ENCODE measurements around the gene SPEG. TPM values are rescaled to one million over a fixed set of nuclear protein-coding genes. Genes with fewer than 3 reads are reported as not detected.

Gene SPEG
- total and polyA plus RNA-seq, 2 of the 8 experiments (the other 6 are each of a cell fraction or from before 2014, with no cell fraction given) = 19.9 to 32.0 TPM

GRCh38 chr2:219408204-219408603 is 26.4 kb upstream of the SPEG start:
- Histone ChIP-seq H2AFZ (ENCODE audit: low read length) (no peak overlapping the region), H3K27ac (ENCODE audit: low read depth, low read length) (no peak overlapping the region), H2BK12ac (ENCODE audit: low read depth, low read length) (no peak overlapping the region), H3K27me3 (replicated peaks in 1 of 4; ENCODE audit: control insufficient read depth in 3 of 4, extremely low read depth in 1 of 4, insufficient read depth in 3 of 4, low read length in 3 of 4) (peaks cover 0 to 2% (median 0%) of the 10 kb centered on the region in 4 experiments; a peak in 1 of 7 replicates), H3K14ac (ENCODE audit: insufficient read length) (no peak overlapping the region), H2BK5ac (ENCODE audit: low read depth, low read length) (no peak overlapping the region), H4K20me1 (replicated peaks in 1 of 2; ENCODE audit: control insufficient read depth in 1 of 2, insufficient read depth in 2 of 2, low read length in 2 of 2) (no peaks in the 10 kb centered on the region), H3K4me2 (ENCODE audit: insufficient read depth in 1 of 2, low read depth in 2 of 2, low read length in 2 of 2) (no peak overlapping the region), H4K91ac (replicated peaks; ENCODE audit: insufficient read length, low read length) (no peak overlapping the region), H4K8ac (ENCODE audit: extremely low read depth, insufficient read depth, low read length) (no peak overlapping the region), H3K4ac (replicated peaks; ENCODE audit: insufficient read length, low read depth, low read length) (no peak overlapping the region), H3K56ac (replicated peaks; ENCODE audit: insufficient read length, low read depth, low read length) (no peak overlapping the region), H3K36me3 (ENCODE audit: control insufficient read depth in 2 of 4, insufficient read depth in 4 of 4, low read length in 3 of 4) (no peaks in the 10 kb centered on the region), H3K23ac (ENCODE audit: insufficient read length) (no peak overlapping the region), H3K23me2 (ENCODE audit: low read depth, low read length) (no peaks in the 10 kb centered on the region), H2BK15ac (ENCODE audit: low read length) (no peak overlapping the region), H3K79me1 (ENCODE audit: low read depth, low read length) (no peaks in the 10 kb centered on the region), H3K4me3 (ENCODE audit: extremely low read depth in 1 of 4, insufficient read depth in 2 of 4, low read depth in 3 of 4, low read length in 4 of 4) (no peak overlapping the region), H2AK5ac (ENCODE audit: low read depth, low read length) (no peak overlapping the region), H2BK120ac (replicated peaks; ENCODE audit: low read depth, low read length) (no peak overlapping the region), H2BK20ac (ENCODE audit: low read length) (no peak overlapping the region), H3K4me1 (replicated peaks in 1 of 4; ENCODE audit: control insufficient read depth in 3 of 4, insufficient read depth in 4 of 4, low read length in 3 of 4) (peaks cover 0 to 9% (median 5%) of the 10 kb centered on the region in 4 experiments; a peak in 6 of 7 replicates), H3K79me2 (ENCODE audit: control insufficient read depth in 1 of 2, insufficient read depth in 2 of 2, low read length in 2 of 2) (no peaks in the 10 kb centered on the region), H3K18ac (ENCODE audit: extremely low read depth, low read length) (no peak overlapping the region), H3K9me3 (ENCODE audit: insufficient read depth in 2 of 2, low read depth in 1 of 2, low read length in 1 of 2) (no peaks in the 10 kb centered on the region), H3K9ac (replicated peaks in 1 of 4; ENCODE audit: extremely low read depth in 1 of 4, low read depth in 3 of 4, low read length in 3 of 4) (no peak overlapping the region), H4K5ac (ENCODE audit: insufficient read length, low read depth, low read length) (no peak overlapping the region)
- no peak for FAIRE-seq
- no peak for DNase-seq (ENCODE audit: low read depth in 1 of 2, low spot score in 2 of 2)
- 81% methylated on average over 5 of the region's 5 CpGs; no CpG with 5 or more reads in 1 of the 2 experiments for WGBS, 2 experiments (ENCODE audit: extremely low coverage in 1 of 2, insufficient coverage in 1 of 2, insufficient read length in 1 of 2, insufficient replicate concordance in 2 of 2, low coverage in 1 of 2, low lambda C conversion rate in 2 of 2, missing lambda C conversion rate in 1 of 2)
- CTCF ChIA-PET (ENCODE audit: partially characterized antibody) = interaction anchor here (0.7 to 13.0 kb wide), 12 partner anchors 8 to 133 kb away, joined by 3 to 407 read pairs (median 4); partner anchors contain the start of genes DES and SPEG
- POLR2A ChIA-PET (ENCODE audit: partially characterized antibody) = interaction anchor here (0.8 to 1.0 kb wide), 2 partner anchors 20 to 25 kb away, joined by 3 read pairs; no protein-coding TSS in a partner anchor
- no peak for TF ChIP-seq ZNF274 (IDR thresholded peaks at IDR 0.05; ENCODE audit: borderline replicate concordance, extremely low read depth, low read length)
- TF ChIP-seq FOSL1 (IDR thresholded peaks at IDR 0.05; ENCODE audit: insufficient read depth, low read depth, low read length) = no peak
- no peak for TF ChIP-seq USF2 (IDR thresholded peaks at IDR 0.05; ENCODE audit: low read length)
- TF ChIP-seq SP2 (IDR thresholded peaks at IDR 0.05; ENCODE audit: low read length) = no peak
- no peak for TF ChIP-seq KDM1A (IDR thresholded peaks at IDR 0.05; ENCODE audit: borderline replicate concordance, low read length)
- TF ChIP-seq EGR1 (IDR thresholded peaks at IDR 0.05; ENCODE audit: borderline replicate concordance, low read depth, low read length) = no peak
- TF ChIP-seq RNF2 (IDR thresholded peaks at IDR 0.05; ENCODE audit: borderline replicate concordance, low read depth, low read length, missing control alignments, poor library complexity, severe bottlenecking) = no peak
- TF ChIP-seq TBP (IDR thresholded peaks at IDR 0.05; ENCODE audit: low read depth, low read length) = no peak
- TF ChIP-seq CTBP2 (IDR thresholded peaks at IDR 0.05; ENCODE audit: borderline replicate concordance, insufficient read depth, insufficient read length, low read length) = no peak
- no peak for TF ChIP-seq CBX5 (IDR thresholded peaks at IDR 0.05; ENCODE audit: low read depth, low read length)
- no peak for TF ChIP-seq ATF3 (IDR thresholded peaks at IDR 0.05; ENCODE audit: insufficient read depth, low read depth, low read length)
